Erythroblast (primary cell): ENCODE data around the gene DSC3.

Experiments
- DNase-seq, 2 experiments: peaks; one replicate each; lab custom pipeline; 2025; lab: John Stamatoyannopoulos, UW
- GATA1 ChIP-seq: IDR thresholded peaks from 2 replicates; pipeline ENCODE4 v1.6.1; 2011; ENCODE audit warnings: low read depth, mild to moderate bottlenecking, control low read depth, low read length, moderate library complexity
- POLR2A ChIP-seq: IDR thresholded peaks from 2 replicates; pipeline ENCODE4 v1.6.1; 2011; ENCODE audit warnings: mild to moderate bottlenecking, low read length

The DSC3 gene

DNA sequence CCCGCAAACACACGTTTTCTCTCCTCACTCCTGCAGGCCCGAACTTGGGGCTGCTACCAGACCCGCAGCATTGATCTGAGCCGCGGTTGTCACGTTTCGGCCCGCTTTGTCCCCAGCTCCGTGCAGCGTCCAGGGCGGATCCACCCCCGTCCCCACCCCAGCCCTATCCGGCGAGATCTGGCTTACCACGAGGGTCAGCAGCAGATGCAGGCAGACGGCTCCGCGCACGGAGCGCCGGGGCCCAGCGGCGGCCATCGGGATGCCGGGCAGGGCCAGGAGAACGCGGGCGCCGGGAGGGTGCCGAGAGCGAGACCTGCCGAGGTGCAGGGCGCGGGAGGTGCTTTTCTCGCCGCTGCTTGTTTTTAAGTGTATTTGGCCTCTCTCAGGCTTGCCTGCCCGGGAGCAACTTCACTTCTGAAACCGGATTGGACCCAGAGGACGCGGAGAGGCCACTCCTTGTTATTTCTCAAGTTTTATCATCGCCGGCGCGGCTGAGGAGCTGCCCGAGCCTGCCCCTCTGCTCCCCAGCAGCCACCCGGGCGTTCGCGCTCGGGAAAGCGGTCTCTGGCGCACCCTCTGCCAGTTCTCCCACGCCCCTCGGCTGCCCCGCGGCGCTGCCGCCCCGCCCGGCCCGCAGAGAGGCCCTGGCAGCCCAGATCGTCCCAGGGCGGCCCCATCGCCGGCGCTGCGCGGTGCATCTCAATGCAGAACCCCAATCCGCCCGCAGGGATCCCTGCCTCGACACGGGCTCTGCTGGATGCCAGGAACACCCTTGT is at the start of gene DSC3:
TSS of gene DSC3 (minus strand) at position 337 of the 776 bp plus-strand sequence. CDS start at position 255, 82 bp downstream.
- TF ChIP-seq POLR2A (no peak), GATA1 (no peak)
- no peak for DNase-seq

DNA sequence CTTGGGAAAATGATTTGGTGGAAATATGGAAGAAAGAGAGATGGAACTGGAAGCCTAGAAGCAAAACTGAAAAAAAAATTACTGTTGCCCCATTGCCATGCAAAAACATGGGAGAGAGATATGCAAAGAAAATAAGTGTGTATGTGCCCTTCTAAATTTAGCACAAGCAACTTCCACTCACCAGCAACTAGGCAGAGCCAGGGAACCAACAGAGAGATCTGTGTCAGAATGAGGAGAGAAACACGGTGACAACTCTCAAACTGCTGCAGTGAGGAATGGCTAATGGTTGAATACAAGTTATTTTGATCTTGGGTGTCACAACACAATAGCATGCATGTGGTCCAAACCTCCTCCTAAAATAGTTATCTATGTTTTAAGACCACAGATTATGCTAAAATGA is 48.8 kb upstream of the DSC3 start:
- no peak for DNase-seq
- no peak for TF ChIP-seq GATA1
- TF ChIP-seq POLR2A = no peak

GRCh38 chr18:31088532-31088931 is 46.0 kb upstream of the DSC3 start:
- no peak for TF ChIP-seq POLR2A
- TF ChIP-seq GATA1 = no peak
- DNase-seq = no peak

DNA sequence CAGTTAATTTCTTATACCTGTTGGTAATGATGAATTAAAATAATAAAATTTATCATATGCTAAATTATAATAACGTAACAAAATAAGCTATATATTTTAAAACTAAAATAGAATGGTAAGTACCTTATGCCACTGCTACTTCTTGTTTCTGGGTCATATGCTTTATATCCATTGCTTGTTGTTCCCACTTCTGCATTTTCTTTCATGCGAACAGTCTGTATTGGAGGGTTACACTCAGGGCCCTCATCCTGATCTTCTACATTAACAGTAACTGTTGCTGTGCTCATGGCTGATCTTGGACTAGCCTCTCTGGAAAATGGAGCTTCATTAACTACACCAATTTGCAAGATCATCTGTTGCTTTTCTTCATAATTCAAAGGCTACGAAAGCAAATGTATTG is 37.4 kb upstream of the DSC3 start:
- DNase-seq = no peak
- TF ChIP-seq POLR2A (no peak), GATA1 (no peak)

DNA sequence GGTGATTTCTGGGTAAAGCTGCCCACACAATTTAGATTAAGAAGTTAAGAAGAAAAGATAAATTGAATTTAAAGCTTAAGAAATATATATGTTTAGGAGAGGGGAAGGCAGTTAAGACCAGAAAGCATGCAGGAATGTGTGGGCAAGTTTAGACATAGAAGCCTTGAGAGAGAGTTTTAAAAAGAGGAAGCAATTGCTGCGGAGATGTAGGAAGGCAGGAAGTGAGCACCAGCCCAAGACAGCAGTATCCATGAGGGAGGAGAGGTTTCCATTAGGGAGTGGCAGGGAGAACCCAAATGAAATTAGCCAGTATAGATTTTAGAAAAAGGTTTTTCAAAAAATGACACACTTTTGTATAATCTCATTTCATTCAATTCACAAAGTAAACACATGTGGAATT is 35.3 kb upstream of the DSC3 start:
- DNase-seq = no peak
- TF ChIP-seq GATA1 = no peak
- no peak for TF ChIP-seq POLR2A

DNA sequence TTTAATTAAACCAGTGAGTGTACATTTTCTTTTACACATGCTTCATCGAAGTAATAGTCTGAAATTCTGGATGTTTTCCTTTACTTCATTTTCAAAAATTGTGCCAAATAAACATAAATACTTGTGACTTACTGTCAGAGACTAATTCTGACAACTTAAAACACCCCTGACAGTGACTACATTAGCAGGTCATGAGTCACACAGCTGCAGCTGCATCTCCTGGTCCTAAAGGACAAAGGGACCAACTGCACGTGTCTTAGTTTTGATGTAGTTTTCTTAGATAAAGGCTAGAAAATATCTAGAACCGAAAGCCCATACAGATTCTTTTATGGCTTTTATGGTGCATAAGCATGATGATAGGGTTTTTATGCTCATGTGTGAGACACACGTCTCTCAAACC is 29.6 kb upstream of the DSC3 start:
- TF ChIP-seq POLR2A = no peak
- TF ChIP-seq GATA1 = no peak
- DNase-seq = no peak

- DNase-seq = no peak
- TF ChIP-seq POLR2A (no peak), GATA1 (no peak)
These were observed 27.7 kb upstream of the DSC3 start for GRCh38 chr18:31070206-31070605.

GRCh38 chr18:31066266-31066665 is 23.7 kb upstream of the DSC3 start:
- no peak for TF ChIP-seq GATA1
- TF ChIP-seq POLR2A = no peak
- no peak for DNase-seq

GRCh38 chr18:31065036-31065773 is 22.7 kb upstream of the DSC3 start:
- TF ChIP-seq POLR2A (no peak), GATA1 (no peak)
- no peak for DNase-seq

DNA sequence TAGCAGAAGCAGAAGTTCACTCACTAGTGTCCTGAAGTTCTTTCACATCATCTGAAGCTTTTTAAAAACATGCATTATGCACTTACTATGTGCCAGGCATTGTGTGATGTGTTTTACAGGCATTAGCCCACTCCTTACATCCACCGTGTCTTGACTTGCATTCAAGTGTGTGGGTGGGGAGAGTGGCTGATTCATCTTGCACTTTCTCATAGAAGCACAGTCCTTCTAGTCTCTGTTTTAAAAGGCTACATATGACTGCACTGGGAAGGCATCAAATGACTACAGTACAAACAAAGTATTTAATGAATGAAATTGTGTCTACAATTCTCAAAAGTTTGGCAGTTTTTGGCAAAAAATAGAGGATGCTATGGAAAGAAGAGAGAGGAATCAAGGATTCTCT is 21.6 kb upstream of the DSC3 start:
- no peak for DNase-seq

GRCh38 chr18:31061945-31062344 is 19.4 kb upstream of the DSC3 start:
- TF ChIP-seq GATA1 = no peak
- no peak for DNase-seq

More for the DNA sequence above, 21.6 kb upstream of the DSC3 start:
- TF ChIP-seq POLR2A (no peak), GATA1 (no peak)

DNA sequence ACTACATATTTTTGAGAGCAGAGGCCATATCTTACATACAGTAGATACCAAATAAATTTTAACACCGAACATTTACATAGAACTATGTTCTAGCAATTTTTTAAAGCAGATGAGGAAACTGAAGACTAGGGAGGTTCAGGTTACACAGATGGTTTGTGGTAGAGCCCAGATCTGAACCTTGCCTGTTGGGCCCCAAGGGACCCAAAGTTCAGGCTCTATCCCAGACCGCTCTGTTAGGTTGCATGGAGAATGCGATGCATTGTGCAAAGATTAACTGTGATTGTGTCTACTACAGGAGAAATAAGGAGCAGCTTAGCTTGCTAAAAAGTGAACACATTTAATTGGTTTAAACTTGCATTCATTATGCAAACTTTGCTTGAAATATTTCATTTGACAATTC is 16.4 kb upstream of the DSC3 start:
- TF ChIP-seq POLR2A (no peak), GATA1 (no peak)
- DNase-seq = no peak

- no peak for DNase-seq
- TF ChIP-seq POLR2A (no peak), GATA1 (no peak)
These were observed 15.4 kb upstream of the DSC3 start for GRCh38 chr18:31057917-31058316.

DNA sequence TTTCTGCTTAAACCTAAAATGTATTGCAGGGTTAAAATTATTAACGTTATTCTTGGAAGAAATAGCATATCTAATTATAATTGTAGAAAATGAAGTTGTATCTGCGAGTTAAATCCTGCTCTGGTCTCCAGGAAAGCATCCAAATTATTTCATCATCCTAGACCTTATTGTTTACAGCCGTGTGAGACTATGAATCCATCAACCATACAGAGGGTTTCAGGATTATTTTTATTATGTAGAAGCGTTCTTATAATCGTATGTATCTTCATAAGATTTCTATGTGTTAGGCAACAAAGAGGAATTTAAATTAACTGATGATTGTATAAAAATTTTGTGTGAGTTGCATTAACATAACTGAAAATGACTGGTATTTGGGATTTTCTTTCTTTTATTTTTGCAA is 14.5 kb upstream of the DSC3 start:
- TF ChIP-seq GATA1 (no peak), POLR2A (no peak)

DNA sequence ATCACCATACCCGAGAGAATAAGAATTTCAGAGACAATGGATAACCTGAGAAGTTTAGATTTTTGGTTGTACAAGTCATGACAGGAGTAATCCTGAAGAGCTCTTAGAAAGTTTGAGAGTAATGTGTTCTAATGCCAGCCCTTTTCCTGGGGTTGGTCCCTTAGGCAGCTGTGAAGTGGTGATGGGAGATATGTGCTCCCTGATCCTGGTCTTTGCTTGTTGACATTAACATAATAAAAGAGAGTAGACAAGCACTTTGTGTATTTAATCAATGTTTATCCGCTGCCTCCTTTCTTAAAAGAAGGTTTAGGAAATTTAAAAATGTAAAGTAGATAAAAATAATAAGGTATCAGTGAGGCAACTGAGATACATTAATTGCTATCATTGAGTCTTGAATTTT is 13.8 kb upstream of the DSC3 start:
- TF ChIP-seq POLR2A (no peak), GATA1 (no peak)
- no peak for DNase-seq

More for the DNA sequence above, 14.5 kb upstream of the DSC3 start:
- DNase-seq = no peak
